A549 (cell line): Measurements from ENCODE around the gene HCN4. TPM values are rescaled to one million over a fixed set of nuclear protein-coding genes. Genes with fewer than 3 reads are reported as not detected.

ENCODE experiments used
- ATAC-seq, 2 experiments: fragments of 200-7000 bp in 1 of 2; fragments of >200 bp in 1 of 2; cut with Nextera tagmentation in 1 of 2; cut with Tn5 transposase in 1 of 2; 3 replicates each; pipeline versions ENCODE4 v1.8.0 to v1.9.1; 2018 to 2020; ENCODE audit warnings: mild to moderate bottlenecking in 1 of 2, moderate library complexity in 1 of 2
- CTCF ChIA-PET: fragments of 300-600 bp; sonication (Branson Sonifier 250); formaldehyde crosslinking; extraction: SDS; loops from one replicate; lab custom pipeline; 2021; ENCODE audit warnings: antibody characterized with exemption, inconsistent platforms; lab: Yijun Ruan, JAX
- POLR2A ChIA-PET: fragments of 350-600 bp; formaldehyde crosslinking; extraction: SDS; loops from one replicate; lab custom pipeline; 2021; ENCODE audit warnings: antibody characterized with exemption, inconsistent platforms; lab: Yijun Ruan, JAX
- DNase-seq, 2 experiments: peaks; one replicate each; pipeline versions ENCODE4 v3.0.0 to v3.0.0-alpha.2; 2011 to 2016; ENCODE audit warnings: low read depth in 1 of 2, low spot score in 1 of 2
- FAIRE-seq: peaks from 2 replicates; lab custom pipeline; 2011; peaks lifted over from hg19 to GRCh38; lab: Jason Lieb, UNC
- H3K27ac ChIP-seq, 2 experiments: fragments of >200 bp; sonication (Bioruptor Twin); formaldehyde crosslinking; 3 replicates each; pipeline ENCODE4 v1.5.1; 2016 to 2017
- H3K4me1 ChIP-seq: fragments of >200 bp; sonication (Bioruptor Twin); formaldehyde crosslinking; 3 replicates; pipeline ENCODE4 v1.6.1; 2016
- H3K4me2 ChIP-seq: fragments of >200 bp; sonication (Bioruptor Twin); formaldehyde crosslinking; 3 replicates; pipeline ENCODE4 v1.6.1; 2016
- H3K4me3 ChIP-seq: fragments of >200 bp; sonication (Bioruptor Twin); formaldehyde crosslinking; 3 replicates; pipeline ENCODE4 v1.5.1; 2016
- H3K9me3 ChIP-seq: fragments of >200 bp; sonication (Bioruptor Twin); formaldehyde crosslinking; 3 replicates; pipeline ENCODE4 v1.6.1; 2016
- CEBPB ChIP-seq, 2 experiments: fragments of >200 bp in 1 of 2; sonication (Bioruptor Twin) in 1 of 2; formaldehyde crosslinking in 1 of 2; IDR thresholded peaks; 2 replicates each; pipeline ENCODE4 v1.6.1; 2012 to 2016
- ESRRA ChIP-seq: fragments of 150-350 bp; IDR thresholded peaks from 2 replicates; pipeline ENCODE4 v1.6.1; 2014; ENCODE audit warnings: mild to moderate bottlenecking, low read length, borderline replicate concordance
- FOSL2 ChIP-seq, 2 experiments: fragments of 450-650 bp in 1 of 2; fragments of >200 bp in 1 of 2; sonication (Bioruptor Twin) in 1 of 2; formaldehyde crosslinking; IDR thresholded peaks; 2 replicates each; pipeline versions ENCODE4 v1.5.0 to v1.6.1; 2016 to 2020; ENCODE audit warnings: mild to moderate bottlenecking in 1 of 2, moderate library complexity in 1 of 2
- GATA3 ChIP-seq: IDR thresholded peaks from 2 replicates; pipeline ENCODE4 v1.6.1; 2012; ENCODE audit warnings: borderline replicate concordance
- HEYL ChIP-seq: fragments of 250-450 bp; sonication (Bioruptor Pico); IDR thresholded peaks from 2 replicates; pipeline ENCODE4 v1.8.0; 2021; ENCODE audit warnings: mild to moderate bottlenecking, moderate library complexity
- KDM1A ChIP-seq: fragments of 200-600 bp; sonication (generic); IDR thresholded peaks from 2 replicates; pipeline ENCODE4 v1.6.1; 2016; ENCODE audit warnings: low read depth, mild to moderate bottlenecking
- POLR2A ChIP-seq: IDR thresholded peaks from 2 replicates; pipeline ENCODE4 v1.6.1; 2012; ENCODE audit warnings: mild to moderate bottlenecking, low read length
- POLR2AphosphoS2 ChIP-seq: conservative IDR thresholded peaks from 2 replicates; pipeline ENCODE4 v1.6.1; 2012; ENCODE audit warnings: low read length, improper control_type of control experiment, inconsistent platforms
- RNF2 ChIP-seq: fragments of 200-600 bp; sonication (generic); IDR thresholded peaks from 2 replicates; pipeline ENCODE4 v1.6.1; 2016; ENCODE audit warnings: low read depth, mild to moderate bottlenecking, antibody characterized with exemption, moderate library complexity, borderline replicate concordance
- SMC3 ChIP-seq: fragments of >200 bp; sonication (Bioruptor Twin); formaldehyde crosslinking; IDR thresholded peaks from 3 replicates; pipeline ENCODE4 v1.6.1; 2018; ENCODE audit warnings: inconsistent platforms
- SREBF2 ChIP-seq: fragments of 450-650 bp; IDR thresholded peaks from 2 replicates; pipeline ENCODE4 v1.6.1; 2014; ENCODE audit warnings: mild to moderate bottlenecking, moderate library complexity
- TFCP2L1 ChIP-seq: fragments of 250-450 bp; sonication (Bioruptor Pico); IDR thresholded peaks from 2 replicates; pipeline ENCODE4 v1.5.0; 2021; ENCODE audit warnings: mild to moderate bottlenecking
- WGBS: methylation state at CpG from one replicate; pipeline ENCODE4 v1.1.6; 2017; ENCODE audit errors: missing lambda C conversion rate; 5-methylcytosine and 5-hydroxymethylcytosine counted together
- polyA plus RNA-seq, 4 experiments: library from polyadenylated mRNA; depleted of rRNA in 3 of 4; stranded (reverse); fragments of >200 nt; fragmentation: RNase III in 1 of 4; extraction: RNeasy Plus Mini Kit Qiagen cat#74134 plus additional on column Dnase treatment in 1 of 4; gene quantifications; 2 replicates in 3 of 4; 3 replicates in 1 of 4; pipeline ENCODE4 v1.2.3, GENCODE V29; 2011 to 2017
- TF ChIP-seq, protein P1 (sequence below): fragments of >200 bp; sonication (Bioruptor Twin); formaldehyde crosslinking; IDR thresholded peaks from 3 replicates; pipeline ENCODE4 v1.6.1; 2016
- TF ChIP-seq, protein P2 (sequence below): fragments of 150-350 bp; IDR thresholded peaks from 2 replicates; pipeline ENCODE4 v1.6.1; 2014; ENCODE audit warnings: low read depth, mild to moderate bottlenecking, low read length
- TF ChIP-seq, protein P3 (sequence below): fragments of 250-450 bp; sonication (Bioruptor Pico); IDR thresholded peaks from 2 replicates; pipeline ENCODE4 v1.5.0; 2020; ENCODE audit warnings: low read depth, mild to moderate bottlenecking, moderate library complexity
- TF ChIP-seq, protein P4 (sequence below): fragments of 200-600 bp; sonication (generic); IDR thresholded peaks from 2 replicates; pipeline ENCODE4 v1.6.1; 2016; ENCODE audit warnings: antibody characterized with exemption, mild to moderate bottlenecking, moderate library complexity
- TF ChIP-seq, protein P5 (sequence below): fragments of 450-650 bp; IDR thresholded peaks from 2 replicates; pipeline ENCODE4 v1.6.1; 2014; ENCODE audit warnings: antibody characterized with exemption
- TF ChIP-seq, protein P6 (sequence below): IDR thresholded peaks from 2 replicates; pipeline ENCODE4 v1.6.1; 2012

The HCN4 gene
- polyA plus RNA-seq, 2 of the 4 experiments (the other 2 are of a cell fraction) = 0.03 to 0.09 TPM

DNA sequence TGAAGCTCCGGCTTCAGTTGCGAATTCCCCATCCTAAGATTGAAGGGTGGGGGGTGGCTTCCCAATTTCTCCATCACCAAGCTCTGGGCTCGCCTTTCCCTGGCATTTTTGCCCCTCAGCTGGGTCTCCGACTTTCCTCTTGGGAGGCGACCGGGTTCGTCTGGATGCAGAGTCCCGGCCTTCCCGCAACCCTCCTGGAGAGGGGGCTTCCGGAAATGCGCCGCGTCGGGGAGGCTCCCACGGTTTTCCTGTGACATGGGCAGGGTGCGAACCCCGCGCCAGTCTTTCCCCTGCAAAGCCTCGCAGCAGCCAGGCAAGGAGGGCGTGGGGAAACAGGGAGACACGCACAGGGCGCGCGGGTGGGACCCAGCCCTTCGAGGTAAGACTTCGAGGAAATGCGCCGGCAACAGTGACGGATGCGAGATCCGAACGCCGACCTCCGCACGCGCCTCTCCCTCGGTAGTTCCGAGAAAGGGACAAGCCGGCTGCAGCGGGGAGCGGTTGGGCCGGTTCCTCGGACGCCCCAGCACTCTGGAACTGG, 466 bp upstream of the HCN4 start:
- FAIRE-seq (no peak), DNase-seq (no peak), ATAC-seq (no peak; a peak in 1 of 6 replicates)
- H3K27ac ChIP-seq = peak overlapping the region in 1 of 2 experiments; percentile 80; a peak in 3 of 6 replicates
- peaks cover 12% of the 10 kb centered on the region; the same call in 2 of the 3 replicates for H3K4me1 ChIP-seq
- peak overlapping the region; percentile 97 for H3K4me3 ChIP-seq
- H3K9me3 ChIP-seq = no peaks in the 10 kb centered on the region
- peak overlapping the region; percentile 100 for H3K4me2 ChIP-seq
- TF ChIP-seq CEBPB (IDR thresholded peaks at IDR 0.05) (no peak), GATA3 (no peak), SMC3 (no peak), POLR2AphosphoS2 (no peak), POLR2A (no peak), FOSL2 (IDR thresholded peaks at IDR 0.05) (no peak), FOSL2 (CRISPR knock-in tag; IDR thresholded peaks at IDR 0.05) (no peak), KDM1A (no peak), TFCP2L1 (no peak), ESRRA (no peak), SREBF2 (no peak)
- TF ChIP-seq, protein P1, sequence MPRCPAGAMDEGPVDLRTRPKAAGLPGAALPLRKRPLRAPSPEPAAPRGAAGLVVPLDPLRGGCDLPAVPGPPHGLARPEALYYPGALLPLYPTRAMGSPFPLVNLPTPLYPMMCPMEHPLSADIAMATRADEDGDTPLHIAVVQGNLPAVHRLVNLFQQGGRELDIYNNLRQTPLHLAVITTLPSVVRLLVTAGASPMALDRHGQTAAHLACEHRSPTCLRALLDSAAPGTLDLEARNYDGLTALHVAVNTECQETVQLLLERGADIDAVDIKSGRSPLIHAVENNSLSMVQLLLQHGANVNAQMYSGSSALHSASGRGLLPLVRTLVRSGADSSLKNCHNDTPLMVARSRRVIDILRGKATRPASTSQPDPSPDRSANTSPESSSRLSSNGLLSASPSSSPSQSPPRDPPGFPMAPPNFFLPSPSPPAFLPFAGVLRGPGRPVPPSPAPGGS = no peak
- TF ChIP-seq, protein P2, sequence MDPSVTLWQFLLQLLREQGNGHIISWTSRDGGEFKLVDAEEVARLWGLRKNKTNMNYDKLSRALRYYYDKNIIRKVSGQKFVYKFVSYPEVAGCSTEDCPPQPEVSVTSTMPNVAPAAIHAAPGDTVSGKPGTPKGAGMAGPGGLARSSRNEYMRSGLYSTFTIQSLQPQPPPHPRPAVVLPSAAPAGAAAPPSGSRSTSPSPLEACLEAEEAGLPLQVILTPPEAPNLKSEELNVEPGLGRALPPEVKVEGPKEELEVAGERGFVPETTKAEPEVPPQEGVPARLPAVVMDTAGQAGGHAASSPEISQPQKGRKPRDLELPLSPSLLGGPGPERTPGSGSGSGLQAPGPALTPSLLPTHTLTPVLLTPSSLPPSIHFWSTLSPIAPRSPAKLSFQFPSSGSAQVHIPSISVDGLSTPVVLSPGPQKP = no peak
- TF ChIP-seq, protein P3, sequence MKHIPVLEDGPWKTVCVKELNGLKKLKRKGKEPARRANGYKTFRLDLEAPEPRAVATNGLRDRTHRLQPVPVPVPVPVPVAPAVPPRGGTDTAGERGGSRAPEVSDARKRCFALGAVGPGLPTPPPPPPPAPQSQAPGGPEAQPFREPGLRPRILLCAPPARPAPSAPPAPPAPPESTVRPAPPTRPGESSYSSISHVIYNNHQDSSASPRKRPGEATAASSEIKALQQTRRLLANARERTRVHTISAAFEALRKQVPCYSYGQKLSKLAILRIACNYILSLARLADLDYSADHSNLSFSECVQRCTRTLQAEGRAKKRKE (CRISPR knock-in tag) = no peak
- TF ChIP-seq, protein P4, sequence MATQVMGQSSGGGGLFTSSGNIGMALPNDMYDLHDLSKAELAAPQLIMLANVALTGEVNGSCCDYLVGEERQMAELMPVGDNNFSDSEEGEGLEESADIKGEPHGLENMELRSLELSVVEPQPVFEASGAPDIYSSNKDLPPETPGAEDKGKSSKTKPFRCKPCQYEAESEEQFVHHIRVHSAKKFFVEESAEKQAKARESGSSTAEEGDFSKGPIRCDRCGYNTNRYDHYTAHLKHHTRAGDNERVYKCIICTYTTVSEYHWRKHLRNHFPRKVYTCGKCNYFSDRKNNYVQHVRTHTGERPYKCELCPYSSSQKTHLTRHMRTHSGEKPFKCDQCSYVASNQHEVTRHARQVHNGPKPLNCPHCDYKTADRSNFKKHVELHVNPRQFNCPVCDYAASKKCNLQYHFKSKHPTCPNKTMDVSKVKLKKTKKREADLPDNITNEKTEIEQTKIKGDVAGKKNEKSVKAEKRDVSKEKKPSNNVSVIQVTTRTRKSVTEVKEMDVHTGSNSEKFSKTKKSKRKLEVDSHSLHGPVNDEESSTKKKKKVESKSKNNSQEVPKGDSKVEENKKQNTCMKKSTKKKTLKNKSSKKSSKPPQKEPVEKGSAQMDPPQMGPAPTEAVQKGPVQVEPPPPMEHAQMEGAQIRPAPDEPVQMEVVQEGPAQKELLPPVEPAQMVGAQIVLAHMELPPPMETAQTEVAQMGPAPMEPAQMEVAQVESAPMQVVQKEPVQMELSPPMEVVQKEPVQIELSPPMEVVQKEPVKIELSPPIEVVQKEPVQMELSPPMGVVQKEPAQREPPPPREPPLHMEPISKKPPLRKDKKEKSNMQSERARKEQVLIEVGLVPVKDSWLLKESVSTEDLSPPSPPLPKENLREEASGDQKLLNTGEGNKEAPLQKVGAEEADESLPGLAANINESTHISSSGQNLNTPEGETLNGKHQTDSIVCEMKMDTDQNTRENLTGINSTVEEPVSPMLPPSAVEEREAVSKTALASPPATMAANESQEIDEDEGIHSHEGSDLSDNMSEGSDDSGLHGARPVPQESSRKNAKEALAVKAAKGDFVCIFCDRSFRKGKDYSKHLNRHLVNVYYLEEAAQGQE = no peak
- POLR2A ChIA-PET = no interaction called here
- 29% methylated on average over 39 of the region's 44 CpGs for WGBS
- CTCF ChIA-PET = interaction anchor here (0.7 to 1.4 kb wide), 3 partner anchors 9 to 18 kb away, joined by 3 to 4 read pairs (median 3); no protein-coding TSS in a partner anchor

DNA sequence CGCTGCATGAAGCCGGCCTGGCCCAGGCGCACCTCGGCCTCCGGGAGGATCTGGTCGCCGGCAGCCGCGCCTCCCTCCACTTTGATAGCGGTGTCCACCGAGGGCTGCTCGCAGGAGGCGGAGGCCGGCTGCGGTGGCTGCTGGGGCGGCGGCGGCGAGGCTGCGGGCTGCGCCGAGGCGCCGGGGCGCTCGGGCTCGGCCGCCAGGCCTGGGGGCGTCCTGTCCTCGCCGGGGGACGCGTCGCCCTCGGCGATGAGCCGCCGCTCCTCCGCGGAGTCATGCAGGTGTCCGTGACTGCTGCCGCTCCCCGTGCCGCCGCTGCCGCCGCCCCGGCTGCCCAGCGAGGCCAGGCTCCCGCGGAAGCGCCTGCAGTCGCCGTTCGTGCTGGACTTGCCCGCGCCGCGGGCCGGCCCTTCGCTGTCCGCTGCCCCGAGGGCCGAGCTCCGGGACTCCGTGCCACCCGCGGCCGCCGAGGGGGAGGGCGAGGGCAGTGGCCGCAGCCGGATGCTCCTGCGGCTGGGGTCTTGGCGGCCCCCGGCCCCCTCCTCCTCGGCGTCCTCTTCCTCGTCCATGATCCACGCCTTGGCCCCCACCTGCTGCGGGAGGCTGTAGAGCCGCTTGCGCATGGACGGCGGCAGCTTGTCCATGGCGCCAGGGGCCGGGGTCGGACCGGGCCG, 996 bp downstream of the HCN4 start:
- Histone ChIP-seq H3K4me2 (peak overlapping the region; percentile 100), H3K27ac (peak overlapping the region; percentile 64 to 80; a peak in 5 of 6 replicates), H3K4me3 (peak overlapping the region; percentile 97), H3K4me1 (peaks cover 12% of the 10 kb centered on the region; the same call in 2 of the 3 replicates), H3K9me3 (no peaks in the 10 kb centered on the region)
- 9% methylated on average over 34 of the region's 90 CpGs for WGBS
- TF ChIP-seq, protein P5, sequence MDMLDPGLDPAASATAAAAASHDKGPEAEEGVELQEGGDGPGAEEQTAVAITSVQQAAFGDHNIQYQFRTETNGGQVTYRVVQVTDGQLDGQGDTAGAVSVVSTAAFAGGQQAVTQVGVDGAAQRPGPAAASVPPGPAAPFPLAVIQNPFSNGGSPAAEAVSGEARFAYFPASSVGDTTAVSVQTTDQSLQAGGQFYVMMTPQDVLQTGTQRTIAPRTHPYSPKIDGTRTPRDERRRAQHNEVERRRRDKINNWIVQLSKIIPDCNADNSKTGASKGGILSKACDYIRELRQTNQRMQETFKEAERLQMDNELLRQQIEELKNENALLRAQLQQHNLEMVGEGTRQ = no peak
- TF ChIP-seq, protein P6, sequence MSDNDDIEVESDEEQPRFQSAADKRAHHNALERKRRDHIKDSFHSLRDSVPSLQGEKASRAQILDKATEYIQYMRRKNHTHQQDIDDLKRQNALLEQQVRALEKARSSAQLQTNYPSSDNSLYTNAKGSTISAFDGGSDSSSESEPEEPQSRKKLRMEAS = 0 out of 2 replicates have a peak, but pooled peaks have one; percentile 15
- TF ChIP-seq HEYL (no peak), RNF2 (no peak)
- FAIRE-seq (no peak), ATAC-seq (peak; percentile 11 to 18; a peak in 3 of 6 replicates), DNase-seq (peak in 1 of 2 experiments; percentile 33)
- POLR2A ChIA-PET = no interaction called here
- CTCF ChIA-PET = no interaction called here
